Liver (tissue), 3 donors: ENCODE results near the gene BPIFB3.

Experiments
- EGR1 ChIP-seq, 2 donors: IDR thresholded peaks; 2 replicates each; pipeline ENCODE4 v1.6.1; 2016 to 2018; ENCODE audit warnings: antibody characterized with exemption in 2 of 2, low read depth in 2 of 2
- FOXA1 ChIP-seq: IDR thresholded peaks from 2 replicates; pipeline ENCODE4 v1.6.1; 2016; ENCODE audit warnings: antibody characterized with exemption
- GABPA ChIP-seq, 2 donors: IDR thresholded peaks in 1 of 2; conservative IDR thresholded peaks in 1 of 2; 2 replicates each; pipeline ENCODE4 v1.6.1; 2016; ENCODE audit warnings: antibody characterized with exemption in 2 of 2, mild to moderate bottlenecking in 1 of 2, moderate library complexity in 1 of 2
- JUND ChIP-seq, 2 donors: IDR thresholded peaks; 2 replicates each; pipeline ENCODE4 v1.6.1; 2016; ENCODE audit warnings: antibody characterized with exemption in 2 of 2
- NR2F2 ChIP-seq: IDR thresholded peaks from 2 replicates; pipeline ENCODE4 v1.6.1; 2016; ENCODE audit warnings: antibody characterized with exemption
- RAD21 ChIP-seq, 2 donors: IDR thresholded peaks; 2 replicates each; pipeline ENCODE4 v1.6.1; 2016; ENCODE audit warnings: antibody characterized with exemption in 2 of 2, mild to moderate bottlenecking in 2 of 2
- RXRA ChIP-seq, 2 donors: IDR thresholded peaks; 2 replicates each; pipeline ENCODE4 v1.6.1; 2017 to 2018; ENCODE audit warnings: antibody characterized with exemption in 2 of 2, mild to moderate bottlenecking in 1 of 2
- SP1 ChIP-seq: IDR thresholded peaks from 2 replicates; pipeline ENCODE4 v1.6.1; 2018; ENCODE audit warnings: antibody characterized with exemption, mild to moderate bottlenecking
- TAF1 ChIP-seq: conservative IDR thresholded peaks from 2 replicates; pipeline ENCODE4 v1.6.1; 2016; ENCODE audit warnings: antibody characterized with exemption, mild to moderate bottlenecking
- YY1 ChIP-seq: IDR thresholded peaks from 2 replicates; pipeline ENCODE4 v1.6.1; 2016; ENCODE audit warnings: antibody characterized with exemption, mild to moderate bottlenecking
- TF ChIP-seq, protein P1 (sequence below): fragments of 150-350 bp; IDR thresholded peaks from 2 replicates; pipeline ENCODE4 v1.5.1; 2017; ENCODE audit warnings: improper control_type of control experiment, low read depth, low read length; ENCODE audit not compliant: missing input control
- TF ChIP-seq, protein P2 (sequence below): IDR thresholded peaks from 2 replicates; pipeline ENCODE4 v1.6.1; 2016; ENCODE audit warnings: antibody characterized with exemption
- TF ChIP-seq, protein P3 (sequence below): IDR thresholded peaks from 2 replicates; pipeline ENCODE4 v1.6.1; 2016; ENCODE audit warnings: antibody characterized with exemption, mild to moderate bottlenecking
- TF ChIP-seq, protein P4 (sequence below): IDR thresholded peaks from 2 replicates; pipeline ENCODE4 v1.6.1; 2016; ENCODE audit warnings: antibody characterized with exemption
- donor health status: healthy.
- donor health status: healthy.

DNA sequence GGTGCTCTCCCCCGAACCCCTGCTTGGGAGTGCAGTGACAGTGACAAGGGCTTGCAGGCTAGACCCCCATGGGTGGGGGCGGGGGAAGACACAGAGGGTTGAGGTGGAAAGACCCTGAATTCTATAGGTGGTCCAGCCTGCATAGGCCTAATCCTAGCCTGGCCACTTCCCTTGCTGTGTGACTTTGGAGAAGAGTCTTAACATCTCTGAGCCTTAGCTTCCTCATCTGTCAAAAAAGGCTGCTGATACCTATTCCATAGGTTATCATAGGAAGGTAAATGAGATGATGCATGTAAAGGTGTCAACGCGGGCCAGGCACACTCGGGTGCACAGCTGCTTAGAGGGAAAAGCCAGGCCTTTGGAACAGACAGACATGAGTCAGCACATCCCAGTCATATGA is 41.5 kb downstream of the BPIFB3 start:
- TF ChIP-seq, protein P1, sequence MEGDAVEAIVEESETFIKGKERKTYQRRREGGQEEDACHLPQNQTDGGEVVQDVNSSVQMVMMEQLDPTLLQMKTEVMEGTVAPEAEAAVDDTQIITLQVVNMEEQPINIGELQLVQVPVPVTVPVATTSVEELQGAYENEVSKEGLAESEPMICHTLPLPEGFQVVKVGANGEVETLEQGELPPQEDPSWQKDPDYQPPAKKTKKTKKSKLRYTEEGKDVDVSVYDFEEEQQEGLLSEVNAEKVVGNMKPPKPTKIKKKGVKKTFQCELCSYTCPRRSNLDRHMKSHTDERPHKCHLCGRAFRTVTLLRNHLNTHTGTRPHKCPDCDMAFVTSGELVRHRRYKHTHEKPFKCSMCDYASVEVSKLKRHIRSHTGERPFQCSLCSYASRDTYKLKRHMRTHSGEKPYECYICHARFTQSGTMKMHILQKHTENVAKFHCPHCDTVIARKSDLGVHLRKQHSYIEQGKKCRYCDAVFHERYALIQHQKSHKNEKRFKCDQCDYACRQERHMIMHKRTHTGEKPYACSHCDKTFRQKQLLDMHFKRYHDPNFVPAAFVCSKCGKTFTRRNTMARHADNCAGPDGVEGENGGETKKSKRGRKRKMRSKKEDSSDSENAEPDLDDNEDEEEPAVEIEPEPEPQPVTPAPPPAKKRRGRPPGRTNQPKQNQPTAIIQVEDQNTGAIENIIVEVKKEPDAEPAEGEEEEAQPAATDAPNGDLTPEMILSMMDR = no peak
- TF ChIP-seq, protein P2, sequence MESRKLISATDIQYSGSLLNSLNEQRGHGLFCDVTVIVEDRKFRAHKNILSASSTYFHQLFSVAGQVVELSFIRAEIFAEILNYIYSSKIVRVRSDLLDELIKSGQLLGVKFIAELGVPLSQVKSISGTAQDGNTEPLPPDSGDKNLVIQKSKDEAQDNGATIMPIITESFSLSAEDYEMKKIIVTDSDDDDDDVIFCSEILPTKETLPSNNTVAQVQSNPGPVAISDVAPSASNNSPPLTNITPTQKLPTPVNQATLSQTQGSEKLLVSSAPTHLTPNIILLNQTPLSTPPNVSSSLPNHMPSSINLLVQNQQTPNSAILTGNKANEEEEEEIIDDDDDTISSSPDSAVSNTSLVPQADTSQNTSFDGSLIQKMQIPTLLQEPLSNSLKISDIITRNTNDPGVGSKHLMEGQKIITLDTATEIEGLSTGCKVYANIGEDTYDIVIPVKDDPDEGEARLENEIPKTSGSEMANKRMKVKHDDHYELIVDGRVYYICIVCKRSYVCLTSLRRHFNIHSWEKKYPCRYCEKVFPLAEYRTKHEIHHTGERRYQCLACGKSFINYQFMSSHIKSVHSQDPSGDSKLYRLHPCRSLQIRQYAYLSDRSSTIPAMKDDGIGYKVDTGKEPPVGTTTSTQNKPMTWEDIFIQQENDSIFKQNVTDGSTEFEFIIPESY = no peak
- TF ChIP-seq, protein P3, sequence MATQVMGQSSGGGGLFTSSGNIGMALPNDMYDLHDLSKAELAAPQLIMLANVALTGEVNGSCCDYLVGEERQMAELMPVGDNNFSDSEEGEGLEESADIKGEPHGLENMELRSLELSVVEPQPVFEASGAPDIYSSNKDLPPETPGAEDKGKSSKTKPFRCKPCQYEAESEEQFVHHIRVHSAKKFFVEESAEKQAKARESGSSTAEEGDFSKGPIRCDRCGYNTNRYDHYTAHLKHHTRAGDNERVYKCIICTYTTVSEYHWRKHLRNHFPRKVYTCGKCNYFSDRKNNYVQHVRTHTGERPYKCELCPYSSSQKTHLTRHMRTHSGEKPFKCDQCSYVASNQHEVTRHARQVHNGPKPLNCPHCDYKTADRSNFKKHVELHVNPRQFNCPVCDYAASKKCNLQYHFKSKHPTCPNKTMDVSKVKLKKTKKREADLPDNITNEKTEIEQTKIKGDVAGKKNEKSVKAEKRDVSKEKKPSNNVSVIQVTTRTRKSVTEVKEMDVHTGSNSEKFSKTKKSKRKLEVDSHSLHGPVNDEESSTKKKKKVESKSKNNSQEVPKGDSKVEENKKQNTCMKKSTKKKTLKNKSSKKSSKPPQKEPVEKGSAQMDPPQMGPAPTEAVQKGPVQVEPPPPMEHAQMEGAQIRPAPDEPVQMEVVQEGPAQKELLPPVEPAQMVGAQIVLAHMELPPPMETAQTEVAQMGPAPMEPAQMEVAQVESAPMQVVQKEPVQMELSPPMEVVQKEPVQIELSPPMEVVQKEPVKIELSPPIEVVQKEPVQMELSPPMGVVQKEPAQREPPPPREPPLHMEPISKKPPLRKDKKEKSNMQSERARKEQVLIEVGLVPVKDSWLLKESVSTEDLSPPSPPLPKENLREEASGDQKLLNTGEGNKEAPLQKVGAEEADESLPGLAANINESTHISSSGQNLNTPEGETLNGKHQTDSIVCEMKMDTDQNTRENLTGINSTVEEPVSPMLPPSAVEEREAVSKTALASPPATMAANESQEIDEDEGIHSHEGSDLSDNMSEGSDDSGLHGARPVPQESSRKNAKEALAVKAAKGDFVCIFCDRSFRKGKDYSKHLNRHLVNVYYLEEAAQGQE = no peak
- no peak for TF ChIP-seq EGR1 (IDR thresholded peaks at IDR 0.05; ENCODE audit: low read depth in 2 of 2)
- TF ChIP-seq JUND (IDR thresholded peaks at IDR 0.05) = no peak
- TF ChIP-seq TAF1 = no peak
- TF ChIP-seq YY1 = no peak
- TF ChIP-seq, protein P4, sequence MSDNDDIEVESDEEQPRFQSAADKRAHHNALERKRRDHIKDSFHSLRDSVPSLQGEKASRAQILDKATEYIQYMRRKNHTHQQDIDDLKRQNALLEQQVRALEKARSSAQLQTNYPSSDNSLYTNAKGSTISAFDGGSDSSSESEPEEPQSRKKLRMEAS = no peak
- TF ChIP-seq GABPA (IDR thresholded peaks at IDR 0.05 in 1 of 2, conservative IDR thresholded peaks at IDR 0.05 in 1 of 2) = no peak
- no peak for TF ChIP-seq FOXA1
- no peak for TF ChIP-seq SP1
- TF ChIP-seq RXRA (IDR thresholded peaks at IDR 0.05) = no peak
- TF ChIP-seq RAD21 (IDR thresholded peaks at IDR 0.05) = no peak
- no peak for TF ChIP-seq NR2F2
